GM18505 (cell line): ENCODE measurements around the gene HID1.
"Not testable (repeated sequence)": the region's sequence is repeated elsewhere in the genome, so short reads cannot be mapped to it uniquely, and the experiment has no call there.

ENCODE experiments used
- ATAC-seq: cut with Tn5 transposase; IDR thresholded peaks from one replicate; pipeline ENCODE4 v1.9.1; 2021; ENCODE audit not compliant: unreplicated experiment
- POLR2A ChIP-seq: IDR thresholded peaks from 4 replicates; pipeline ENCODE4 v1.6.1; 2011; ENCODE audit warnings: borderline replicate concordance; ENCODE audit not compliant: insufficient read depth, insufficient read length; ENCODE audit errors: extremely low read depth

HID1 gene

DNA sequence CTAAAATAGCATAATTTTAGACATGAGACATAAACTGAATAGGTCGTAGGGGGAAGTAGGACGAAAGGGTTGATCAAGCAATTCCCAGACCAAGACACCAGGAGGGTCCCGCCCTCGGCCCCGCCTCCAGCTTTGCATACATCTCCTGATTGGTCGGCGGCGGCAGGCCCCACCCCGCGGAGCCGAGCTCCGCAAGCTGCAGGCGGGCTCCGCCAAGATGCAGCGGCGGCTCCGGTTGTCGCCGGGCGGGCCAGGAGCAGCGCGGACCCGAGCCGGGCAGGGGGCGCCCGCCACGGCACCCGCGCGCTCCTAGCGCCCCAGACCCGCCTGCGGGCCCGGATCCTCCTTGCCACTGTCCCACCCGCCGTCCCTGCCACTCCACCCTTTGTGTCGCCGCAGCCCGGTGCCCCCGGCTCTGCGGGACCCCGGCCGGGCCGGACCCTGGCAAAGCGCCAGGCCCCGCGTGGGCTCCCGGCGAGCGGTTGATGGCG lies 14.9 kb upstream of the HID1 start, which contains the start of gene CDR2L:
Gene CDR2L (plus strand): TSS at position 215 of the 491 bp plus-strand sequence. CDS start 412 bp downstream, outside the sequence.
- peak; percentile 91 for ATAC-seq
- TF ChIP-seq POLR2A = no peak

- no peak for TF ChIP-seq POLR2A
- ATAC-seq = no peak
Observed at GRCh38 chr17:74986206-74986576, 13.6 kb upstream of the HID1 start.

DNA sequence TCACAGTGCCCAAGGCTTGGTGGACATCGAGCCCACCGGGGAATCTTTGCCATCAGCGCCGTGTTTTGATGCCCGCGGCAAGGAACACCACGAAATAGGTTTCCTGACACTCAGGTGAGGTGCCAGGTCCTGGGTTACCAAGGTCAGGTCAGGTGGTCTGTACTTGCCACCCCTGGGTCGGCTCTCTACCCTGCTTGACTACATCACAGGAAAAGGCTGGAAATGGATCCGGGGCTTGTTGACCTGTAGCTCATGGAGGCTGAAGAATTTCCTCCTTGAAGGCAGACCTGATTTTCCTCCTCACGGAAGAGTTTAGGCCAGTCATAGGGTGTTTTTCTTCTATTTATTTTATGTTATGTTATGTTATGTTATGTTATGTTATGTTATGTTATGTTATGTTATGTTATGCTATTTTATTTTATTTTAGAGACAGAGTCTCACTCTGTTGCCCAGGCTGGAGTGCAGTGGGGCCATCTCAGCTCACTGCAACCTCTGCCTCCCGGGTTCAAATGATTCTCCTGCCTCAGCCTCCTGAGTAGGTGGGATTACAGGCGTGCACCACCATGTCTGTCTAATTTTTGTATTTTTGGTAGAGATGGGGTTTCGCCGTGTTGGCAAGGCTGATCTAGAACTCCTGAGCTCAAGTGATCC lies 10.2 kb upstream of the HID1 start:
- not testable (repeated sequence) for ATAC-seq

DNA sequence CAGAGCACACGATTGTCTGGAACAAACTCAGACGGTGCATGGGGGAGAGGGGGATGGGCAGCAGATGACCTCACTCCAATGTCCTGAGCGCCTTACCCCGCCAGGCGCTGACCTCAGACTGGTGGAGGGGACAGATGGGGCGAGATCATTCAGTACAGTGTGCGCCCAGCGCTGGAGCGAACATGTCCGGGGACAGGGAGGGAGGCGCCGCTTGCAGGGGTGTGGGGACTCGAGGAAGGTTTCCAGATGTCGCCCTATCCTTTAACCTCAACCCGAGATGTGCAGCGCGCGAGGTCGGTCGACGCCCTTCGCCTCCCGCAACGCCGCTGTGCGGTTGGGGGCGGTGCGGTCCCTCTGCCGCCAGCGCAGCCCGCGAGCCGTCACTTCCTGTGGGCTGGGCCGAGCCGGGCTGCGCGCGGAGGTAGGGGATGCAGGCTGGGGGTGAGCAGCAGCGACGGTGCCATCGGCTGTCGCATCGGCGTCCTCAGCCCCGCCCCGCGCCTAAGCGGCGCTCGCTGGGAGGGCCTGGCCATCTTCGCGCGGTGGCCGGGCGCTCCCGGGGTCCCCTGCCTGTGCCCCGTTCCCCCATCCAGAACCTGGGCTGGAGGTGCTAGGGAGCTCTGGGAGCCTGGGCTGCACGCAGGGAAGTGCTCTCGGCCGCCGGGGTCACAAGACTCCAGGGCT lies 9.6 kb upstream of the HID1 start:
- ATAC-seq = no peak
- no peak for TF ChIP-seq POLR2A

- no peak for ATAC-seq
- TF ChIP-seq POLR2A = no peak
Observed at GRCh38 chr17:74981318-74981978, 8.9 kb upstream of the HID1 start.

DNA sequence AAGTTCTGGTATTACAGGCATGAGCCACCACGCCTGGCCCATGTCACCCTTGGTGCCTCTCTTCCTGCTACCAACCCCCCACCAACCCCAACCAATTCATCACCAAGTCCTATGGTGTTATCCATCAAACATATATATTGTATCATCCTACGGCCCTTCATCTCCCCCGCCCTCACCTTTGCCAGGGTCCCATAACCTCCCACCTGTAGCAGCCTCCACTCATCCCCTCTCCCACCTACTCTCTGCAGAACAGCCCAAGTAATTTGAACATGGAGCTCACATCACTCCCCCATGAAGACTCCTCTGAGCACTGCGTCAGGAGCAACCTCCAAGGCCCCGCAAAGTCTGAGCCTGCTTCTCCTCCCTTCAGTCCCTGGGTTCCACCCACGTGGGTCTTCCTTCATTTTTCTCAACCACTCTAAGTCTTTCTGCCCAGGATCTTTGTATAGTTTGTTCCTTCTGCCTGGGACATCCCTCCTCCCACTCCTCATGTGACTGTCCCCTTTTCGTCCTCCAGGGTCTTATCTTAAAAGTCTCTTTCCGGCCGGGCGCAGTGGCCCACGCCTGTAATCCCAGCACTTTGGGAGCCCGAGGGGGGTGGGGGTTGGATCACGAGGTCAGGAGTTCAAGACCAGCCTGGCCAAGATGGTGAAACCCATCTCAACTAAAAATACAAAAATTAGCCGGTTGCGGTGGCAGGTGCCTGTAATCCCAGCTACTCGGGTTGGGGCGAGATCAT lies 7.0 kb upstream of the HID1 start:
- no peak for ATAC-seq
- TF ChIP-seq POLR2A = no peak

DNA sequence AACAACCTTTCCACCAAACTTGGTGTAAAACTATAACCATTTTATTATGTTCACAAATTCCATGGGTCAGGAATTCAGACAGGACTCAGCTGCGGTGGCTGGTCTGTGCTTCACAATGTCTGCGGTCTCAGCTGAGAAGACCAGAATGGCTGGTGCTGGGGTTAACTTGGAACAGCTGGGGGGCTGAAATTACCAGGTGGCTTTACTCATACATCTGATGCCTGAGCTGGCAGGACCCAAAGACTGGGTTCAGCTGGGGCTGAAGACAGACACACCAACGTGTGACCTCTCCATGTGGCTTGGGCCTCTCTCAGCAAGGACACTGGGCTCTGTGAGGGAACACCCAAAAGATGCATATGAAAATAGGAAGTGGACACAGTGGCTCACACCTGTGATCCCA lies 5.7 kb upstream of the HID1 start:
- TF ChIP-seq POLR2A = no peak
- no peak for ATAC-seq

DNA sequence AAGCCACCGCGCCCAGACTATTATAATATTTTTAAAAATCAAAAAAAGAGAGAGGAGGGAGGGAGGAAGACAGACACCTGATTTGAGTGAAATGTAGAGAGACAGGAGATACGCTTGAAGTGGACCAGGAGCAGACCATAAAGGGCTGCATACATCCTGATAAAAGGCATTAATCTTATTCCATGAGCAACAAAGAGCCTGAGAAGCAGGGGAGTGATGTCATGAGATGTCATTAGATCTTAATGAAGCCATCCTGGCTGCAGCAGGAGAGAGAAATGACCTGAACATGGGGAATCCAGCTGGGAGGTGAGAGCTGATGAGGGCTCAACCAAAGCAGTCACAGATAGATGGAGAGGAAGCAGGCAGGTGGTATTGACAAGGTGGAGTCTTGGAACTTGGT lies 5.2 kb upstream of the HID1 start:
- no peak for TF ChIP-seq POLR2A
- ATAC-seq = no peak

DNA sequence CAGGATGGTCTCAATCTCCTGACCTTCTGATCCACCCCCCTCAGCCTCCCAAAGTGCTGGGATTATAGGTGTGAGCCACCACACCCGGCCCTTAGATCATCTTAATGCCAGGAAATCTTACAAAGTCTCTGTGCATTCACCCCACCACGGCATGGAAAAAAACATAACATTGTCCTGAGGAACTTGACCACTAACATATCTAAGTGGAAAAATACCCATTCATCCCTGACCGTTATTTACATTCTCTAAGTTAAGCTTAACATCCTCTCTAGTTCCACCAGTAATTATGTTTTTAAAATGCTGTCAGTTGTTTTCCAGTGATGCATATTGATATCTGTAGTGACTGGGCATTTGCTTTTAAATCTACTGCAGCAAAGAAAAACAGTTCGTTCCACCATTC lies 3.4 kb upstream of the HID1 start:
- ATAC-seq = no peak
- TF ChIP-seq POLR2A = no peak

- no peak for ATAC-seq
- no peak for TF ChIP-seq POLR2A
Observed at GRCh38 chr17:74972973-74973328, 392 bp upstream of the HID1 start.

DNA sequence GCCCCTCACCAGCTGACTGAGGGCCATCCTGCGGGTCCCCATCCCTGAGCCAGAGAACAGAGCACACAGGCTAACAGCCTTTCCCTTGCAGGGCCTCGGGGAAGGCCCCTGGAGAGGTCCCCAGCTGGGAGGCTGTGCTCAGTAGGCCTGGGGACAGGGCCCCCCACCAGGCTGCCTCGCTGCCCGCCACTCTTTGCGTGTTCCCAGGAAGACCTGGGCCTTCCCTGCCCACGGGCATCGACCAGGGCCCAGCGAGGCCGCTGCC lies 785 bp downstream of the HID1 start:
- no peak for TF ChIP-seq POLR2A
- ATAC-seq = no peak

- no peak for TF ChIP-seq POLR2A
- ATAC-seq = no peak
Observed at GRCh38 chr17:74971069-74971841, 1.3 kb downstream of the HID1 start.

DNA sequence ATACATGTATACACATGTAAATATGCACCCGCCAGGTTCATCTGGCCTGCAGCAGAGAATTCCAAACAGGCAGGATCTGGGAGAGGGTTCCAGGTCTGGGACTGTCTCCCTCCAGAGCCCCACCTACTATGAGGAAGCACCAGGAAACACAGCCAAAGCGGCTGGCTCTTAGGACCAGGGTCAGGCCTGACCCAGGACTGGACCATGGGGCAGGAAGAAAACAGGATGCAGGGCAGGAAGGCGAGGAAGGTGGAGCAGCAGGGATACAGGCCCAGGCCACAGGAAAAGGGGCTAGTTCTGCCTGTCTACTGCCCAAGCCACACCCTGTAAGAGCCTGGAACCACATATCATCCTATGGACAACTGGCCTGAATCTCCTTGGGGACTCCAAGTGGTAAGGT lies 2.2 kb downstream of the HID1 start:
- TF ChIP-seq POLR2A = no peak
- no peak for ATAC-seq

GRCh38 chr17:74969501-74969900 lies 3.1 kb downstream of the HID1 start:
- not testable (repeated sequence) for ATAC-seq
